NCI-H1092 (cell line): Measurements from ENCODE around the gene C6orf62.
"Not testable (repeated sequence)": the region's sequence is repeated elsewhere in the genome, so short reads cannot be mapped to it uniquely, and the experiment has no call there.

ENCODE experiments used
- DNase-seq: peaks from one replicate; lab custom pipeline; 2025; lab: John Stamatoyannopoulos, UW

C6orf62 gene

GRCh38 chr6:24696097-24696496 is 22.9 kb downstream of the C6orf62 start:
- DNase-seq = no peak

GRCh38 chr6:24695635-24696034 is 23.3 kb downstream of the C6orf62 start:
- not testable (repeated sequence) for DNase-seq

- DNase-seq = no peak
These were observed 24.8 kb downstream of the C6orf62 start for GRCh38 chr6:24694198-24694597.

GRCh38 chr6:24692848-24693592 is 25.9 kb downstream of the C6orf62 start:
- DNase-seq = no peak

GRCh38 chr6:24692415-24692814 is 26.5 kb downstream of the C6orf62 start:
- DNase-seq = no peak

- no peak for DNase-seq
These were observed 27.0 kb downstream of the C6orf62 start for GRCh38 chr6:24692003-24692402.

GRCh38 chr6:24691550-24691949 is 27.4 kb downstream of the C6orf62 start:
- no peak for DNase-seq

- DNase-seq = no peak
These were observed 28.4 kb downstream of the C6orf62 start for GRCh38 chr6:24690593-24690992.

GRCh38 chr6:24689964-24690363 is 29.0 kb downstream of the C6orf62 start:
- no peak for DNase-seq

- DNase-seq = no peak
These were observed 32.0 kb downstream of the C6orf62 start for GRCh38 chr6:24686946-24687345.

- DNase-seq = no peak
These were observed 32.5 kb downstream of the C6orf62 start for GRCh38 chr6:24686408-24686807.

GRCh38 chr6:24683297-24684296 is 35.4 kb downstream of the C6orf62 start:
- DNase-seq = no peak

GRCh38 chr6:24680582-24680981 is 38.4 kb downstream of the C6orf62 start:
- no peak for DNase-seq

GRCh38 chr6:24678792-24679352 is 40.1 kb downstream of the C6orf62 start:
- not testable (repeated sequence) for DNase-seq

GRCh38 chr6:24673625-24674024 is 45.3 kb downstream of the C6orf62 start:
- DNase-seq = no peak

- DNase-seq = no peak
These were observed 46.3 kb downstream of the C6orf62 start for GRCh38 chr6:24672620-24673182.

GRCh38 chr6:24671077-24671476 is 47.9 kb downstream of the C6orf62 start:
- DNase-seq = not testable (repeated sequence)

GRCh38 chr6:24670492-24670891 is 48.5 kb downstream of the C6orf62 start:
- not testable (repeated sequence) for DNase-seq

GRCh38 chr6:24668997-24669361 is 50.0 kb downstream of the C6orf62 start:
- no peak for DNase-seq

GRCh38 chr6:24668066-24668996 is 50.6 kb downstream of the C6orf62 start:
- not testable (repeated sequence) for DNase-seq

- DNase-seq = no peak
These were observed 51.6 kb downstream of the C6orf62 start for GRCh38 chr6:24667378-24667803.
